HFFc6 (cell line): ENCODE results near the gene ARID2. TPM values are rescaled to one million over a fixed set of nuclear protein-coding genes. Genes with fewer than 3 reads are reported as not detected.

Source experiments
- DNase-seq: peaks from one replicate; pipeline ENCODE4 v3.0.0-alpha.2; 2018
- H3K27ac Mint-ChIP-seq: 2 replicates; pipeline ENCODE4 v1.8.0; 2020; ENCODE audit warnings: mild to moderate bottlenecking, mixed read lengths
- H3K27me3 Mint-ChIP-seq: 2 replicates; pipeline ENCODE4 v1.8.0; 2021; ENCODE audit warnings: mild to moderate bottlenecking, moderate library complexity, mixed read lengths; ENCODE audit not compliant: insufficient read depth
- H3K36me3 Mint-ChIP-seq: 2 replicates; pipeline ENCODE4 v1.8.0; 2021; ENCODE audit warnings: low read depth, mixed read lengths
- H3K4me1 Mint-ChIP-seq: 2 replicates; pipeline ENCODE4 v1.8.0; 2020; ENCODE audit warnings: low read depth, mixed read lengths
- H3K4me3 Mint-ChIP-seq: 2 replicates; pipeline ENCODE4 v1.8.0; 2020; ENCODE audit warnings: mild to moderate bottlenecking, moderate library complexity, mixed read lengths
- H3K9me3 Mint-ChIP-seq: 2 replicates; pipeline ENCODE4 v1.8.0; 2020; ENCODE audit warnings: mild to moderate bottlenecking, mixed read lengths
- total RNA-seq, 6 experiments: library from RNA; stranded (reverse); fragmentation: NEBNext Ultra II Directional; extraction: Animal tissue kit (Norgen Biotek cat#: 25700); gene quantifications; 2 replicates in 1 of 6; 3 replicates in 5 of 6; pipeline ENCODE4 v1.2.3, GENCODE V29; 2021
- TF ChIP-seq, protein P1 (sequence below): fragments of 200-600 bp; sonication (generic); IDR thresholded peaks from 2 replicates; pipeline ENCODE4 v1.5.0; 2021; ENCODE audit warnings: antibody characterized with exemption, mild to moderate bottlenecking

ARID2 gene
- total RNA-seq, 6 experiments from 2014 or later: 11.5 to 15.6 (median 14.0) TPM

DNA sequence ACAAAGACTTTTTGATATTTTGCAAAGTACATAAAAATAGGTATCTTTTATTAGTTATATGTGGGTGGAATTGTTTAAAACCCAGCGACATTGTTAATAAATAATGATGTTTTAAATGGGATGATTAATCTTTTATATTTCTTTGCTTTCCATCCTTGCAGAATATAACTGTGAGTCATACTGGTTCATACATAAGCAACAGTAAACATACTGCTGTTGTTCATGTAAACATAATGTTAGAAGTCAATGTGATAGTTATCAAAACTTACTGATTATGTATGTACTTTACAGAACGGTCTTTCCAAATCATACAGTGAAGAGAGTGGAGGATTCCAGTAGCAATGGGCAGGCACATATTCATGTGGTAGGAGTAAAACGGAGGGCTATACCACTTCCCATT is 119.8 kb downstream of the ARID2 start:
- no peaks in the 10 kb centered on the region for H3K9me3 Mint-ChIP-seq
- H3K27ac Mint-ChIP-seq: no peak overlapping the region
- TF ChIP-seq, protein P1, sequence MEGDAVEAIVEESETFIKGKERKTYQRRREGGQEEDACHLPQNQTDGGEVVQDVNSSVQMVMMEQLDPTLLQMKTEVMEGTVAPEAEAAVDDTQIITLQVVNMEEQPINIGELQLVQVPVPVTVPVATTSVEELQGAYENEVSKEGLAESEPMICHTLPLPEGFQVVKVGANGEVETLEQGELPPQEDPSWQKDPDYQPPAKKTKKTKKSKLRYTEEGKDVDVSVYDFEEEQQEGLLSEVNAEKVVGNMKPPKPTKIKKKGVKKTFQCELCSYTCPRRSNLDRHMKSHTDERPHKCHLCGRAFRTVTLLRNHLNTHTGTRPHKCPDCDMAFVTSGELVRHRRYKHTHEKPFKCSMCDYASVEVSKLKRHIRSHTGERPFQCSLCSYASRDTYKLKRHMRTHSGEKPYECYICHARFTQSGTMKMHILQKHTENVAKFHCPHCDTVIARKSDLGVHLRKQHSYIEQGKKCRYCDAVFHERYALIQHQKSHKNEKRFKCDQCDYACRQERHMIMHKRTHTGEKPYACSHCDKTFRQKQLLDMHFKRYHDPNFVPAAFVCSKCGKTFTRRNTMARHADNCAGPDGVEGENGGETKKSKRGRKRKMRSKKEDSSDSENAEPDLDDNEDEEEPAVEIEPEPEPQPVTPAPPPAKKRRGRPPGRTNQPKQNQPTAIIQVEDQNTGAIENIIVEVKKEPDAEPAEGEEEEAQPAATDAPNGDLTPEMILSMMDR: no peak
- H3K4me3 Mint-ChIP-seq: no peak overlapping the region
- H3K27me3 Mint-ChIP-seq: no peaks in the 10 kb centered on the region
- no peaks in the 10 kb centered on the region for H3K4me1 Mint-ChIP-seq
- no peak for DNase-seq
- H3K36me3 Mint-ChIP-seq: peaks cover 37% of the 10 kb centered on the region

- Mint-ChIP-seq H3K4me3 (no peak overlapping the region), H3K36me3 (peaks cover 44% of the 10 kb centered on the region), H3K27me3 (no peaks in the 10 kb centered on the region), H3K9me3 (no peaks in the 10 kb centered on the region), H3K27ac (no peak overlapping the region), H3K4me1 (peaks cover 5% of the 10 kb centered on the region; the same call in 1 of the 2 replicates)
- no peak for DNase-seq
- TF ChIP-seq, protein P1: no peak
Measured at GRCh38 chr12:45850302-45850701, 120.8 kb downstream of the ARID2 start.

DNA sequence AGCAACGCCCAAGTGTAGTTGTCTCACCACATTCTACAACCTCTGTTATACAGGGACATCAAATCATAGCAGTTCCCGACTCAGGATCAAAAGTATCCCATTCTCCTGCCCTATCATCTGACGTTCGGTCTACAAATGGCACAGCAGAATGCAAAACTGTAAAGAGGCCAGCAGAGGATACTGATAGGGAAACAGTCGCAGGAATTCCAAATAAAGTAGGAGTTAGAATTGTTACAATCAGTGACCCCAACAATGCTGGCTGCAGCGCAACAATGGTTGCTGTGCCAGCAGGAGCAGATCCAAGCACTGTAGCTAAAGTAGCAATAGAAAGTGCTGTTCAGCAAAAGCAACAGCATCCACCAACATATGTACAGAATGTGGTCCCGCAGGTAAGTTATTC is 123.0 kb downstream of the ARID2 start:
- peaks cover 44% of the 10 kb centered on the region for H3K36me3 Mint-ChIP-seq
- H3K9me3 Mint-ChIP-seq: no peaks in the 10 kb centered on the region
- peaks cover 5% of the 10 kb centered on the region; the same call in 1 of the 2 replicates for H3K4me1 Mint-ChIP-seq
- DNase-seq: no peak
- H3K27me3 Mint-ChIP-seq: no peaks in the 10 kb centered on the region
- H3K27ac Mint-ChIP-seq: no peak overlapping the region
- TF ChIP-seq, protein P1: no peak
- no peak overlapping the region for H3K4me3 Mint-ChIP-seq

- Mint-ChIP-seq H3K4me3 (no peak overlapping the region), H3K36me3 (peaks cover 48% of the 10 kb centered on the region), H3K27me3 (no peaks in the 10 kb centered on the region), H3K4me1 (peaks cover 5% of the 10 kb centered on the region; the same call in 1 of the 2 replicates), H3K27ac (no peak overlapping the region), H3K9me3 (no peaks in the 10 kb centered on the region)
- DNase-seq: no peak
- TF ChIP-seq, protein P1: no peak
Measured at GRCh38 chr12:45853550-45853949, 124.0 kb downstream of the ARID2 start.

DNA sequence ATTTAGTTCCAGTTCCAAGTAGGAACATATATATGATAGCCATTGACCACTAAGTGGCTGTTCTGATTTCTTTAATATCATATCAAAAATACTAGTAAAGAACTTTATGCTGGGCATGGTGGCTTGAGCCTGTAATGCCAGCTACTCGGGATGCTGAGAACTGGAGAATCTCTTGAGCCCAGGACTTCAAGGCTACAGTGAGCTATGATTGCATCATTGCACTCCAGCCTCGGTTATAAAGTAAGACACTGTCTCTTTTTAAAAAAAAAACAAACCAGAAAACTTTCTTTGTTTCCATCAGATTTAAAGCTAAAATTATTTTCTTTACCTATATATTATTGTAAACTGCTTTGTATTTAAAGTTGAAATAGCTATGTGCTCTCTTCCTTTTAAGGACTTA is 133.8 kb downstream of the ARID2 start:
- Mint-ChIP-seq H3K27ac (no peak overlapping the region), H3K4me1 (peaks cover 5% of the 10 kb centered on the region; the same call in 1 of the 2 replicates), H3K4me3 (no peak overlapping the region), H3K9me3 (no peaks in the 10 kb centered on the region), H3K36me3 (no peaks in the 10 kb centered on the region), H3K27me3 (no peaks in the 10 kb centered on the region; the same call in 1 of the 2 replicates)
- DNase-seq: no peak
- TF ChIP-seq, protein P1: no peak

- no peak for DNase-seq
- H3K4me3 Mint-ChIP-seq: no peak overlapping the region
- TF ChIP-seq, protein P1: no peak
- no peaks in the 10 kb centered on the region; the same call in 1 of the 2 replicates for H3K27me3 Mint-ChIP-seq
- no peaks in the 10 kb centered on the region for H3K36me3 Mint-ChIP-seq
- no peak overlapping the region for H3K27ac Mint-ChIP-seq
- H3K9me3 Mint-ChIP-seq: no peaks in the 10 kb centered on the region
- H3K4me1 Mint-ChIP-seq: peaks cover 5% of the 10 kb centered on the region; the same call in 1 of the 2 replicates
Measured at GRCh38 chr12:45866299-45866698, 136.8 kb downstream of the ARID2 start.
